DMS79 treated with DMSO at 0.1 percent for 48 hours (cell line): ENCODE measurements around the gene PTGER4.

Source experiments
- DNase-seq: peaks from one replicate; lab custom pipeline; 2025; lab: John Stamatoyannopoulos, UW

PTGER4 gene

DNA sequence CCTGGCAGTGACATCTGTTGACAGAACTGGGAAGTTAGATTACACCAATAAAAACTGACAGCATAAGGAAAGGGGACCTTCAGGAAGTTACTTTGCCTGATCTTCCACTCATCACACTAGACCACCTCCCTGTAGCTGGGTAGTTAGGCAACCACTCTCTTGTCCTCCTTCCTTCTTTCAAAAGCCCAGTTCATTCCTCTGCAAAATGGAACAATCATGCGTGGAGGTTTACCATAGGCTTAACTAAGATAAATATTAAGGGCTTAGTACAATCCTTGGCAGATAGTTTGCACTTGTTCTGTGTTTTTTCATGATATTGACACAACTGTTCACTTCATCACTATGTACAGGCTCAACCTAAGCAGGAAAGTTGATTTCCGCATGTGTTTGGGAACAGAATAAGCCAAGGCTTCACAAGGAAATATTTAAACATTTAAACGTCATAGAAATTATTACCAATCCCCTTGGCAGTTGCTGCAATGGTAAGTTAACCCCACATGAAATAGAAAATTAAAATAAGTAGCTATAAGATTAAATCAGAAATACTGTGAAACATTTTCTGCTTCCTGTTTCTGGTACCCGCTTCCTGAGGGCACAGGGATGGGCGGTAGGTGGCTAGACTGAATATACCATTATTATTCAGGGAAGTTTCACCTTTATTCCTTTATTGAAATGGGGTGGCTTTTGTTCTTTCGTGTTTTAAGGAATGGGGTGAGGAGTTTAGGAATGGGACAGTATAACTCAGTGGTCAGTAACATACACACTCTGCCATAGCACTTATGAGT, 9.9 kb upstream of the PTGER4 start:
- no peak for DNase-seq

DNA sequence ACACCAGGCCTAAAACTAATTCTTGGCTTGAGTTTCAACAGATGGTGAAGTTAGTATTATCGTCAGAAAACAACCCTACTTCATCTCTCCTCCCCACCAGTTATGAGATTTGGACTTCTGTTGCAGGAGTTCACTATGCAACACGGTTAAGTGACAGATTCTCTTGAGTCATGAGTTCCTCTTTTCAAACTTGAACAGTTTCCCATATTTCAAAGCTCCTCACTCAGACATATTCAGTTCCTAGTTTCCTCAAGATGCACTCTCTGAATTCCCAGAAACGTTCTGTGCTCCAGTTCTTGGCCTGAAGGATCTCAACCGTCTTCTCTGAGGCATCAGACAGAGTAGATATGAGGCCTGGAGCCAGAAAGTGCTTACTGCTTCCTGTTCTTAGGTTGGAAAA, 7.3 kb upstream of the PTGER4 start:
- no peak for DNase-seq

DNA sequence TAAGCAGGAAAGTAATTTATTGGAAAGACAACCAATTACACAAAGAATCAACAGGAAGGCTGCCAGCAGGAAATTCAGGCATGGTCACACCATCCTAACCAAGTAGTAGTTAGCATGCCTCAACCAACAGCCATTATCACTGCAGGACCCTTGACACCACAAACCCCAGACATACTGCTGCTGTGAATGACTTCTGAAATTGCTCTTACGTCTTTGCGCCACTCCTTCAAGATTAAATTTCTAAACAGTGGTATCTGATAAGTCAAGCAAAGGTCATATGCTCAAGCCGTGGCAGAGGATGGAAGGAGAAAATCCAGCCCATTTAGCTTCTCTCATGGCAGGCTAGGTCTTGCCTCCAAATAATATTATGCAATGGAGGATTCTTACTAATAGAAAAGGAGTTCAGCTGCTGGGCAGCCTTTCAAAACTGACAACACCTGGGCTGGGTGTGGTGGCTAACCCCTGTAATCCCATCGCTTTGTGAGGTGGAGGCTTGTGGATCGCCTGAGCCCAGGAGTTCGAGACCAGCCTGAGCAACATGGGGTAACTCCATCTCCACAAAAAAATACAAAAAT, 5.0 kb upstream of the PTGER4 start:
- no peak for DNase-seq

DNA sequence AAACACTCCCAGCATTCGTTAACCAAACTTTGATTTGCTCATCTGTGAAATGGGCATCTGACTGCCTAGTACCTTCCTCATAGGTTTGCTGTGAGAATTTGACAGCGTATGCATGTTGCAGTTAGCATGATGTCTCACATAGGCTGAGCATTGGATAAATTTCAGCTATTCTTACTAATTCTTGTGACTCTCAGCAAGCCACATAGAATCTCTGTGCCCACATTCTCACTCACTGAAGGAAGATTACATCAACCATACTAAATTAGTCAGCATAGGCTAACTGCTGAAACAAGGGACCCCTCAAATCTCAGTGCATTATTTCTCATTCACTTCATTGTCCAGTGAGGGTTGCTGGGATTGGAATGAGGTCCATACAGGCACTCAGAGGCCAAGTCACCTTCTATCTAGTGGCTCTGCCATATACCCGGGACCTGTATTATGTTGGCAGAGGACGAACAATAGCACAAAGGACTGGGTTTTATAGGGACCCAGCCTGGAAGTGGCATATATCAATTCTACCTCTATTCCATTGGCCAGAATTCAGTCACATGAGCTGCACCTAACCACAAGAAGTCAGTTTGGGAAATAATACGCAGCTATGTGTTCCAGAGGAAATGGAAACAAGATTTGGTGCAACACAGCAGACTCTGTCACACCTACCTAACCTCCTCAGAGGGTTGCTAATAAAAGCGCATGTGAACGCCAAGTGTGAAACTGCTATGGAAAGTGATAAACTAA, 4.2 kb upstream of the PTGER4 start:
- DNase-seq: no peak

DNA sequence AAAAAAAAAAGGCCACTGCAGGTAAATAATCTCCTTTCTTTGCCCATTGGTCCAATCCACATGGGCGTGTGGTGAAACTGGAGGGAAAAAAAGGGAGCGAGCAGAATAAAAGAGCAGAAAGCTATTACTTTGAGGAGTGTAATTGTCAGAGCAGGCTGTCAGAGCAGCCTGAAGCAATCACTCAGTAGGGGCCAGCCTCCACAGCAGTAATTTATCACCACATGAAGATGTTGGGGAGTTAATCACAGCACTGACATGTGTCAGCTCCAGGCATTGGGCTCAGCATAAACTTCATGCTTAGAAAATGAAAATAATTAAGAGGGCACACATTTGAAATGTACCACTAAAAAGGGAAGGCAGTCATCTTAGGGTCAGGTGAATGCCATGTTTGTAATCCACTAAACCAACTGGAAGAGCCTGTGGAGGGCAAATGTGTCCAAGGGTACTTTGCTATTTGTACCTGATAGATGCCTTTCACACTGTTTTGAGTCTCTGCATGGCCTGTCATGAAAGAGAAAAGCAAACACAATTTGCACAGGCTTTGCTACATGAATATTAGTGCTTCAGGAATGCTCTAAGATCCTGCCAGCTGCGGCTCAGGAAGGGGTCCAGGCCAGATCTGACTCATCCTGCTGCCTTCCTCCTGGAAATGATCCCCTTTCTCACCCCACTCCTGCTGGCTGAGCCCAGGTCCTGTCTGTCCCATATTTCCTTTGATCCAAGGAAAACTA, 2.9 kb upstream of the PTGER4 start:
- no peak for DNase-seq

DNA sequence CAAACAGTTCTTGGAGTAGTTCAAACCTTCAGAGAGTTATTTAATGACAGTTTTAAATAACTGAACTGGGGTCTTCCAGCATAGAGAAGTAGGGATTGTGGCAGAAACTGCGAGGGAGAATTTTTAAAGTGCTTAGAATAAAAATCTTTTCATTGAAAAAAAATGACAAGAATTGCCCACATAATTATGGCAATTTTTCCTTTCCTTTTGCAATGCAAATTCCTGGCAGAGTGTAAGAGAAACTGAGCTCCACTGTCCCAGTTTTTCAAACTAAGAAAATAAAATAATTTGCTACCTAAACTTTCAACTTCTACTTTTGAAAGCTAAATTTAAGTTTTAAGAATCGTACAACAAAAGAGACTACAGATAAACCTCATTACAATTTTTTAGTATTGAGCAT, 2.3 kb upstream of the PTGER4 start:
- no peak for DNase-seq

DNA sequence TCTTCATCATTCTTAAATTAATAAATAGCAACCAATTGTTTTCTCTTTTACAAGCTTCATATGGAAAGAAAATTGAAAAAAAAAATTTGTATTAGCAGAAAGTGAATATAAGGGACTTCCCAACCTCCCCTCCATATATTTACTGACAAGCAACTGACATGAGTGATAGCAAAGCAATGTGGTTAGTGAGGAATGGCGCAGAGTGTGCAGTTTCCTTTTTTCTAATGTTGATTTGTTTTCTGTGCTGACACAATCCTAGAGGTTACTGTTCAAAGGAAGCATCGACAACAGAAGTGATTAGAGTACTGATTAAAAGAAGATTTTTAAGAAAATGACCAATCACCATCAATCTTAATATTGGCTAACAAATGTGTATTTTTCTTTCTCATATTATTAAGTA, 1.7 kb upstream of the PTGER4 start:
- DNase-seq: no peak

DNA sequence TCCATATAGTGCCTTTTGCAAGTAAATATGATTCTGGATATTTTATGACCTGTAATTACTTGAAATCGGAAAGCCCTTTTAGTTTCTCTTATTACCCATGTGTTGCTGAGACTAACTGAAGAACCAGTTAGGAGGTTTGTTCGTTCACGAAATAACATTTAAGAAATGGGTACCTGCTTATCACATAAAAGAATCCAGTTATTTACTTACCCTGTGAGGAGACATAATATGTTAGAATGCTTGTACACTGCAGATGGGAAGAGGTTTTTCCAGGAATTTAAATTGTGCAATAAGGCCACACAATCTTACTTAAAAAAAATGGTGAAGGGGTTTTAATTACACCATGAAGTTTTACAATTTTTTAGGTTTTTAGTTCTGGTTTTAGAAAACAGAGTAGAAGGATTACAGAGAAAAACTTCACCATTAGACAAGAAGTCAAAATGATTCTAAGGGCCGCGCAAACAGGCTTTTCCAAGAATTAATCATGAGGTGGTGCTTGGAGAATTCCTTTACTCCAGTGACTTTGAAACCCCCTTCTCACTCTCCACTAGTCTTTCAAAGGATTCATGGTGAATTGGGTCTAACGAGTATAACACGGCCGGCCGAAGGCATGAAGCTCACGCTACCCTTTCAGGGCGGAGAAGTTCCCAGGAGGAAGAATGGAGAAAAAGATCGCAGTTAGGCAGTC, 1.1 kb upstream of the PTGER4 start:
- no peak for DNase-seq

DNA sequence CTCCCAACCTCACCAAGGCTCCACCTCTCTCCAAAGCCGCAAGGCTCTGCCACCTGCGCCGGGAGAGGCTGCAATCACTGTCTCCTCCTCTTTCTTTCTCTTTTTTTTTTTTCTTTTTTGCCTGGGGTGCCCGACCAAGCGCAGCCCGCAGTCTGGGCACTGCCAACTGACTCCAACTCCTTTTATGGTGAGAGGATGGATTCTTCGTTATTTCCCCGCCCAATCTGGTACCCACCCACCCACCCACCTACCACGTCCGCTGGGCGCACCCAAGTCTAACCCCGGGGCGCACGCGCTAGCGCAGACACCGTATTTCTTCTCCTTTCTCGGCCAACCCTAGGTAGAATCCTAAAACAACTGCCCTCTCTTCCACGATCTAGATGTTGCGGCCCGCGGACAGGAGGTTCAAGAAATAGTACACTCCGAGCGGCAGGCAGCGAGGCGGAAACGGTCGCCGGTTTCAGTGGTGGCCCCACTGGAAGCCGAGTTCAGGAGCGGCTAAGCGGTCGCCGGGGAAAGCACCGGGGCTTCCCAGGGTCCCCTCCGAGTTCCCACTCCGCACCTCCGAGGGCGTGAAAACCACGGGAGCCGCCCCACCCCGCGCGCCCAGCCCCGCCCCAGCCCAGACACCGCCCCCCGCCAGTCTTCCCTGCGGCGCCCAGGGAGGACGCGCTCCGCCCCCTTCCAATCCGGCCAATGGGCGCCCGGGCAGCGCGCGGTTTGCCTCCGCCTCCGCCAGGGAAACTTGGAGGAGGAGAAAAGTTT, 385 bp upstream of the PTGER4 start:
- DNase-seq: peak; percentile 25

DNA sequence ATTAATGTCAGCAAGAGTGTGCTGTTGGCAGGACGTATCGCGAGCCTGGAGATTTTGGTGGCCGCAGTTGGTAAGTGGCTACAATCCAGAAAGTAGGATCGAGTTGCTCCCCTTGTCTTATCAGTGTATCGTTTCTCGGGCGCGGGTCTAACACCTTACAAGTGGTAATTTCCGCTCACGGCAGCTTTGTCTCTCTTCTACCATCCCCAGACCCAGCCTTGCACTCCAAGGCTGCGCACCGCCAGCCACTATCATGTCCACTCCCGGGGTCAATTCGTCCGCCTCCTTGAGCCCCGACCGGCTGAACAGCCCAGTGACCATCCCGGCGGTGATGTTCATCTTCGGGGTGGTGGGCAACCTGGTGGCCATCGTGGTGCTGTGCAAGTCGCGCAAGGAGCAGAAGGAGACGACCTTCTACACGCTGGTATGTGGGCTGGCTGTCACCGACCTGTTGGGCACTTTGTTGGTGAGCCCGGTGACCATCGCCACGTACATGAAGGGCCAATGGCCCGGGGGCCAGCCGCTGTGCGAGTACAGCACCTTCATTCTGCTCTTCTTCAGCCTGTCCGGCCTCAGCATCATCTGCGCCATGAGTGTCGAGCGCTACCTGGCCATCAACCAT, 1.1 kb downstream of the PTGER4 start:
- no peak for DNase-seq

DNA sequence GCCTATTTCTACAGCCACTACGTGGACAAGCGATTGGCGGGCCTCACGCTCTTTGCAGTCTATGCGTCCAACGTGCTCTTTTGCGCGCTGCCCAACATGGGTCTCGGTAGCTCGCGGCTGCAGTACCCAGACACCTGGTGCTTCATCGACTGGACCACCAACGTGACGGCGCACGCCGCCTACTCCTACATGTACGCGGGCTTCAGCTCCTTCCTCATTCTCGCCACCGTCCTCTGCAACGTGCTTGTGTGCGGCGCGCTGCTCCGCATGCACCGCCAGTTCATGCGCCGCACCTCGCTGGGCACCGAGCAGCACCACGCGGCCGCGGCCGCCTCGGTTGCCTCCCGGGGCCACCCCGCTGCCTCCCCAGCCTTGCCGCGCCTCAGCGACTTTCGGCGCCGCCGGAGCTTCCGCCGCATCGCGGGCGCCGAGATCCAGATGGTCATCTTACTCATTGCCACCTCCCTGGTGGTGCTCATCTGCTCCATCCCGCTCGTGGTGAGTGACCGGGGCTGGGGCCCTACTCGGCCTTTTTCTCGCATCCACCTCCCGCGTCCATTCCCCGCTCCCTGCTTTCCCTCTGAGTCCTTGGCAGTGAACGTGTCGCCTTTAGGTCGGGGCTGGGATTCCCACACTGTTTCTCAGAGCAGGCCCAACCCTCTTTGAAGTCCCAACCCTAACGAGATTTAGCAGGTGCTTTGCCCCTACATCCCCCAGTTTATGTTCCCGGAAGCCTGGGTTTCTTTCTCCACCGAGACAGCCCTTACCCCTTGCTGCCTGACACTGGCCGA, 1.8 kb downstream of the PTGER4 start:
- no peak for DNase-seq

DNA sequence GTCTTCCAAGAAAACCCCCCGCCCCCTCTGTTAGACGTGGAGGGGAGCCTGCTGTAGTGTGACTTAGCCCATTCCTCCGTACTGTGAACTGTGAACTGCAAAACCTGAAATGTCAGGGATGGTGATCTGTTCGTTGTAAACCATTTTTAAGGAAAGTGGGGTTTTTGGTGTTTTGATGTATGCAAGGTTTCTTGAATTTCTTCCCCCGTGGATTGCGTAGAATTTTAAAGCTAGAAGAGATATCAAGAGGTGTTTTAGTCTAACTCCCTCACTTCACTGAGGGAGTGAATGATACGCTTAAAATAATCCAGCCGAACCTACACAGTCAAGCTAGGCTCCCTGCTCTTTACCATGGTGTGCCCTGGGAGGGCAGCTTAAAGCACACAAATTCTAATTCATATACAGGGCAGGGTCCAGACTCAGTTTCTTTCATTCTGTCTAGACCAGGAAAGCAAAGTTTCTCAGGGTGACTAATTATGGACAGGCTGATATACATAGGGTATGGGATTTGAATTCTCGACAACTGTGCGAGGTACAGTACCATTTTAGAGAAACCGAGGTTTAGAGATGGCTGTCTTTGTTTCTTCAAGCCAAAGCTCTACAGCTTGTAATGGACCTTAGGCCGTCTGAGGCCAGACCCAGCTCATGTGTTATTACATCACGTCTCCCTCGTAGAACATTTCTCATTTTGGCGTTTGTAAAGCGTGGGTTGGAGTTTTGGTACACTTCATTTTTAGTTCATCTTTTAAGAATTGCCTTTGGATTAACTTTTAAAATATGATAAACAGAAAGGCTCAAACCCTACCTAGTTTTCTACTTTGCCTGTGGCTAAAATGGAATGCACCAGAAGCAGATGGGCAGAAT, 2.7 kb downstream of the PTGER4 start:
- no peak for DNase-seq

DNA sequence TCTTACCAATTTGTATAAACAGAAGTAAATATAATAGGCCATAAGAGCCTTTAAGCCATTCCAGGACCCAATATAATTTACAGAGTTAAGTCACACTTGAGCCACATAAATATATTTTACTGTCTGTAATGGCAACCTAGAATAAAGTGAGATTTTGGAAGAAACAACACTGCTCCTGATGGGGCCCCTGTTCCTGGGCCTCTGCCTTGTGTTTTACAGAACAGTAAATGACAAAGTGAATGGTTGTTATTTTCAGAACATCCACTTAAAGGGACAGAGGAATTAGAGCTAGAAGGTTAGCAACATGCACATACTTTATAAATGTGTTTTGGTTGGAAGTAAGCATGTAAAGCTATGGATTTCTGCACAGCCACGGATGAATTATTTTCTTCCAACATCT, 3.6 kb downstream of the PTGER4 start:
- DNase-seq: no peak

DNA sequence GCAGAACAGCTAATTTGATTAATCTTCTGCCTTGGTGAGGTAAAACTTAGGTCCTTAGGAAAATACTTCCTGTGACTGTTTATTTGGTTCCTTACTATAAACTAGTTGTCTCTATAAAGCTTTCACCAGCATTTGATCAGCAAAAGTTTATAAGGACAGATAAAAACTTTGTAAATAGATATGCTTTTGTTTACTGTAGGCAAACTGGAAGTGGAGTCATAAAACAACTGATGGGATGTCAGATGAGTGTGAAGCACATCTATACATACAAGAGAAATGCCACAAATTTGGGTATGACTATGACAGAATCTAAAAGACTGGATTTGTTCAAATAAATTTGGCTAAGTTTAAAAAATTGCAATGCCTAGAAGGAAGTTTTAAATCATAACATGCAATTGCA, 5.5 kb downstream of the PTGER4 start:
- no peak for DNase-seq

DNA sequence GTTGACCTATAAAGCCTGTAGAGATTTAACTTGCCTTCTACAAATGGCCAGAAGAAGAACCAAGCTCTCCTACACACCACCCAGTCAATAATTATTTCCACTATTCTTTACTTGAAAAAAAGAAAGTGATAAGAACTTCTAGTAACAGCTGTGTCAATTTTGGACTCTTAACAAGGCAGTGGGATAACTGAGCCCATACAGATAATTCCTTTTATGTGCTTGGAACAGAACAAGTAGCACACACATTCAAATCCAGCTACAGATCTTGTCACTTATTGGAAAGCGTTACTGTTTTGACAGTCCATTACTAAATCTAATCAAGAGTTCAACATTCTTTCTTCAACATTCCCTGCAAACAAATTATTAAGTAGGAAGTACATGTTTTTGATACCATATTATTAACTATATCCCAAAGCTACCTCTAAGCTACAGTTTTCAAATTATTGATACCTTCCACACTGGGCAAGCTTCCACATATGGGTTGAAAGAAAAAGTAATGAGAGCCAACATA, 6.3 kb downstream of the PTGER4 start:
- DNase-seq: no peak

DNA sequence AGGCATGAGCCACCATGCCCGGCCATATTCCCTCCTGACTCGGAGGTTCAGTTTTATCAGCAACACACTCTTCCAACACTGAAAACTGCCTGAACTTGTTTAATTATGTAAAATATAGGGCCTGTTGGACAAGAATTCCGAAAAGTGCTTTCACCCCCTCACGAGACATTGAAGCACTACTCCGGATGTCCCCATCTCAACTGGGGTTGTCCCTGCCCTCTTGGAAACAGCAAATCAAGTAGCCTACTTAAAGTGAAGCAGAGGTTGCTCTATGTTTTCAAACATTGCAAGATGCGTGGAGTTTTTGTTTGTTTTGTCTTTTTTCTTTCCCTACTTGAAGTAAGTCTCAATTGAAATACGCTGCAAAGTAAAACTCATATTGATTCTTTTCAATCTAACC, 7.6 kb downstream of the PTGER4 start:
- no peak for DNase-seq

DNA sequence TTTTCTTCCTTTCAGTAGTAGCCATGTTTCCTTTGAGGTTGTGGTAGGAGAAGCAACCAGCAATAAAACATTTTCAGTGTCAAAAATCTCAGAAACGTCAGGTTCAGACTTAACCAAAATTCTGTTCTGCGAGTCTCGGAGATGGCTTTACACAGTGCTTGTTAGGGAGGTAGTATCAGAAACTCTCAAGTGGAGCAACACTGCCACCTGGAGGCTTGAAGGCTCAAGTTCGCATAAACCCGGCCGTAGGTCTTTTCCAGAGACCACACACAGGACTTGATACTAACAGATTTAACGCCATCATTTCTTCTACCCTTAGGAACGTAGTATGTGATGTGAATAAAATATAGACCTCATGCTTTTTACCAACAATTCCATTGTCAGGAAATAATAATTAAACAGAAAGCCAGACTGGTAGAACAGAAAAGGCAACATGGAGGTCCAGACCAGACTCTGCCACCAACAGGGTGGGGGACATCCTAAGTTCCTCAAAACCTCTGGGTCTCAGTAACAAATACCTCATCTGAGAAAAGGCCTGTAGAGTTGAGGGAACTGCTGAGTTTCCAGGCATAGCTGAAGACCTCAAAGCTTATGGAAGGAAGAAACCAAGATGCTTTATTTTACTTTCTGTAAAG, 8.5 kb downstream of the PTGER4 start:
- DNase-seq: peak; percentile 44

DNA sequence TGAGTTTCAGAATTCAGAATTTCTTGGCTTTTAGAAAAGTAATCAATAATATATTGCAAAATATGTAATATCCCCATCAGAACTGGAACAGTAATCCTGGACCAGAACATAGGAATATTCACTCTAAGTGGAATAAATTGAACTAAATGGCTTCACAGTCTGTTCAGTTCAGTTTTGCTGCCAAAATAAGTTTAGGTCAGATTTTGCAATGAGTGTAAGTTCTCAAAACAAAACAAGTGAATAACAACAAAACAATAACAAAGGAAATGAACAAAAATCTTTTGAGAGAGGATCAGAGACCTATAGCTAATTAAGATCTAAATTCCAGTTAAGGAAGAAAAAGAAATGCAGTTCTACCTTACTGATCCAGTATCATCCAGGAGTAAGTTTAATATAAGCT, 9.3 kb downstream of the PTGER4 start:
- DNase-seq: no peak
